H1 (cell line): ENCODE measurements around the gene CPA1. TPM values are rescaled to one million over a fixed set of nuclear protein-coding genes. Genes with fewer than 3 reads are reported as not detected.

ENCODE experiments used
- CTBP2 ChIP-seq: IDR thresholded peaks from 2 replicates; pipeline ENCODE4 v1.7.0; 2011; ENCODE audit warnings: borderline replicate concordance, mild to moderate bottlenecking, moderate library complexity, mixed read lengths, low read length; ENCODE audit not compliant: insufficient read depth, insufficient read length
- EP300 ChIP-seq, 2 experiments: IDR thresholded peaks; 1 replicate in 1 of 2; 2 replicates in 1 of 2; pipeline ENCODE4 v1.6.1; 2011 to 2012; ENCODE audit warnings: low read depth in 2 of 2, low read length in 2 of 2, mild to moderate bottlenecking in 2 of 2, borderline replicate concordance in 1 of 2, inconsistent platforms in 1 of 2, moderate library complexity in 1 of 2
- EZH2 ChIP-seq: fragments of 200-600 bp; sonication (generic); IDR thresholded peaks from 2 replicates; pipeline ENCODE4 v1.7.1; 2012; ENCODE audit warnings: low read depth, mild to moderate bottlenecking, moderate library complexity, low read length, inconsistent platforms; ENCODE audit not compliant: severe bottlenecking
- HDAC6 ChIP-seq: IDR thresholded peaks from one replicate; pipeline ENCODE4 v1.7.1; 2012; ENCODE audit warnings: low read depth, mild to moderate bottlenecking, inconsistent platforms, low read length, moderate library complexity
- JUND ChIP-seq: IDR thresholded peaks from 2 replicates; pipeline ENCODE4 v1.6.1; 2011; ENCODE audit warnings: mild to moderate bottlenecking, improper control_type of control experiment, low read length
- MAFK ChIP-seq: IDR thresholded peaks from 2 replicates; pipeline ENCODE4 v1.6.1; 2012; ENCODE audit warnings: low read depth, mild to moderate bottlenecking, improper control_type of control experiment, low read length
- SP4 ChIP-seq: IDR thresholded peaks from 2 replicates; pipeline ENCODE4 v1.6.1; 2012; ENCODE audit warnings: low read length, inconsistent platforms
- polyA plus RNA-seq, 7 experiments: library from polyadenylated mRNA; depleted of rRNA in 3 of 7; stranded (reverse) in 5 of 7; unstranded in 2 of 7; fragments of >200 nt in 5 of 7; fragments of 200-250 nt in 2 of 7; gene quantifications; 1 replicate in 5 of 7; 2 replicates in 1 of 7; 4 replicates in 1 of 7; pipeline versions ENCODE4 v1.2.1 to v1.2.3, GENCODE V29; 2011 to 2013; ENCODE audit warnings: missing spikeins in 2 of 7, mixed read lengths in 2 of 7
- total RNA-seq: library from RNA; stranded (reverse); fragmentation: NEBNext Ultra II Directional; extraction: Animal tissue kit (Norgen Biotek cat#: 25700); gene quantifications from 2 replicates; pipeline ENCODE4 v1.2.1, GENCODE V29; 2021

Gene CPA1
- total and polyA plus RNA-seq, 2 of the 8 experiments (the other 6 are each of a cell fraction or from before 2014, with no cell fraction given): not detected

- no peak for TF ChIP-seq HDAC6
- no peak for TF ChIP-seq CTBP2
- TF ChIP-seq EP300 (IDR thresholded peaks at IDR 0.05; ENCODE audit: borderline replicate concordance in 1 of 2, low read depth in 2 of 2, low read length in 2 of 2): no peak
- no peak for TF ChIP-seq EZH2
- TF ChIP-seq SP4: no peak
- no peak for TF ChIP-seq JUND
- TF ChIP-seq MAFK: no peak
- TF ChIP-seq, all 59 proteins: peak for 0
These were observed 15.2 kb upstream of the CPA1 start (continued) for GRCh38 chr7:130365088-130365487.
